ENCODE data around the gene IZUMO1R.
"Not testable (repeated sequence)": the region's sequence is repeated elsewhere in the genome, so short reads cannot be mapped to it uniquely, and the experiment has no call there.

The IZUMO1R gene

GRCh38 chr11:94303966-94304958, at the start of gene IZUMO1R:
TSS of gene IZUMO1R (plus strand) at chr11:94304580. CDS start at chr11:94305637, 1,057 bp downstream.
- no peak for DNase-seq (ENCODE audit: low spot score)

- DNase-seq (ENCODE audit: low spot score): no peak
Observed at GRCh38 chr11:94271885-94272372, 32.5 kb upstream of the IZUMO1R start.

GRCh38 chr11:94272738-94273313, 31.6 kb upstream of the IZUMO1R start:
- no peak for DNase-seq (ENCODE audit: low spot score)

GRCh38 chr11:94275961-94276360, 28.4 kb upstream of the IZUMO1R start:
- no peak for DNase-seq (ENCODE audit: low spot score)

- no peak for DNase-seq (ENCODE audit: low spot score)
Observed at GRCh38 chr11:94276943-94277342, 27.4 kb upstream of the IZUMO1R start.

GRCh38 chr11:94278207-94278606, 26.2 kb upstream of the IZUMO1R start:
- not testable (repeated sequence) for DNase-seq (ENCODE audit: low spot score)

- no peak for DNase-seq (ENCODE audit: low spot score)
Observed at GRCh38 chr11:94279996-94280395, 24.4 kb upstream of the IZUMO1R start.

GRCh38 chr11:94281324-94281723, 23.1 kb upstream of the IZUMO1R start:
- no peak for DNase-seq (ENCODE audit: low spot score)

GRCh38 chr11:94283678-94284077, 20.7 kb upstream of the IZUMO1R start:
- no peak for DNase-seq (ENCODE audit: low spot score)

- DNase-seq (ENCODE audit: low spot score): no peak
Observed at GRCh38 chr11:94295534-94295933, 8.8 kb upstream of the IZUMO1R start.

- DNase-seq (ENCODE audit: low spot score): no peak
Observed at GRCh38 chr11:94297985-94298576, 6.3 kb upstream of the IZUMO1R start.

- DNase-seq (ENCODE audit: low spot score): no peak
Observed at GRCh38 chr11:94302776-94303175, 1.6 kb upstream of the IZUMO1R start.

- no peak for DNase-seq (ENCODE audit: low spot score)
Observed at GRCh38 chr11:94305146-94305545, 766 bp downstream of the IZUMO1R start.

- no peak for DNase-seq (ENCODE audit: low spot score)
Observed at GRCh38 chr11:94307101-94307791, 2.9 kb downstream of the IZUMO1R start.

GRCh38 chr11:94308024-94308423, 3.6 kb downstream of the IZUMO1R start:
- no peak for DNase-seq (ENCODE audit: low spot score)

GRCh38 chr11:94309757-94310156, 5.4 kb downstream of the IZUMO1R start:
- no peak for DNase-seq (ENCODE audit: low spot score)

- no peak for DNase-seq (ENCODE audit: low spot score)
Observed at GRCh38 chr11:94310191-94310875, 6.0 kb downstream of the IZUMO1R start.

- DNase-seq (ENCODE audit: low spot score): no peak
Observed at GRCh38 chr11:94312339-94312738, 8.0 kb downstream of the IZUMO1R start.

- no peak for DNase-seq (ENCODE audit: low spot score)
Observed at GRCh38 chr11:94314064-94314463, 9.7 kb downstream of the IZUMO1R start.

- no peak for DNase-seq (ENCODE audit: low spot score)
Observed at GRCh38 chr11:94315664-94316063, 11.3 kb downstream of the IZUMO1R start.

GRCh38 chr11:94322501-94322900, 18.1 kb downstream of the IZUMO1R start:
- no peak for DNase-seq (ENCODE audit: low spot score)

Measured in hematopoietic multipotent progenitor cell treated with erythropoietin and hydrocortisone succinate and interleukin-3 and kit ligand, for 15 days (in vitro differentiated cells).